PC-3 (cell line): Measurements from ENCODE around the gene PPP2R5D. TPM values are rescaled to one million over a fixed set of nuclear protein-coding genes. Genes with fewer than 3 reads are reported as not detected.
A peak's percentile ranks its signal among the peaks of the same experiment; 100 is the strongest.

Experiments
- ATAC-seq: fragments of 200-7000 bp; cut with Tn5 transposase; 2 replicates; pipeline ENCODE4 v1.9.1; 2020; ENCODE audit warnings: mild to moderate bottlenecking, moderate library complexity
- BruUV-seq: library from RNA; stranded (reverse); fragments of 400-500 nt; replicated peaks from 2 replicates; lab custom pipeline; 2021; lab: Mats Ljungman, UMichigan
- CTCF ChIA-PET: fragments of 300-600 bp; sonication (Branson Sonifier 250); formaldehyde crosslinking; loops from one replicate; lab custom pipeline; 2022; ENCODE audit warnings: antibody characterized with exemption; lab: Charles Lee
- POLR2A ChIA-PET: fragments of 300-600 bp; sonication (Branson Sonifier 250); formaldehyde crosslinking; loops from one replicate; lab custom pipeline; 2022; ENCODE audit warnings: antibody characterized with exemption; ENCODE audit not compliant: unreplicated experiment; lab: Charles Lee
- DNase-seq: peaks from one replicate; pipeline ENCODE4 v3.0.0-alpha.2; 2015
- H2AFZ ChIP-seq: fragments of 300-600 bp; sonication (generic); 2 replicates; pipeline ENCODE4 v1.6.0; 2016; ENCODE audit warnings: antibody characterized with exemption, low read length
- H3F3A ChIP-seq: fragments of 300-600 bp; sonication (generic); one replicate; pipeline ENCODE4 v1.6.0; 2017; ENCODE audit warnings: antibody characterized with exemption, low read length, control low read depth, mild to moderate bottlenecking; ENCODE audit not compliant: unreplicated experiment
- H3K27ac ChIP-seq: fragments of 300-600 bp; sonication (generic); 2 replicates; pipeline ENCODE4 v1.5.1; 2016; ENCODE audit warnings: mild to moderate bottlenecking, low read length
- H3K27me3 ChIP-seq: fragments of 300-600 bp; sonication (generic); 2 replicates; pipeline ENCODE4 v1.6.1; 2016; ENCODE audit warnings: low read length, mixed read lengths
- H3K36me3 ChIP-seq: fragments of 300-600 bp; sonication (generic); 2 replicates; pipeline ENCODE4 v1.6.1; 2016; ENCODE audit warnings: low read depth, mixed run types, low read length, mixed read lengths
- H3K4me1 ChIP-seq: fragments of 300-600 bp; sonication (generic); 2 replicates; pipeline ENCODE4 v1.5.1; 2016; ENCODE audit warnings: low read length; ENCODE audit not compliant: insufficient read depth
- H3K4me2 ChIP-seq: fragments of 300-600 bp; sonication (generic); 2 replicates; pipeline ENCODE4 v1.6.0; 2016; ENCODE audit warnings: low read length
- H3K4me3 ChIP-seq: fragments of 300-600 bp; sonication (generic); 2 replicates; pipeline ENCODE4 v1.5.1; 2016; ENCODE audit warnings: mild to moderate bottlenecking, low read length, mixed read lengths
- H3K79me2 ChIP-seq: fragments of 300-600 bp; sonication (generic); 2 replicates; pipeline ENCODE4 v1.6.1; 2017; ENCODE audit warnings: low read length, mixed read lengths
- H3K9ac ChIP-seq: fragments of 300-600 bp; sonication (generic); 2 replicates; pipeline ENCODE4 v1.6.0; 2016; ENCODE audit warnings: mild to moderate bottlenecking, low read length
- H3K9me2 ChIP-seq: fragments of 300-600 bp; sonication (generic); replicated peaks from 2 replicates; pipeline ENCODE4 v1.6.1; 2016; ENCODE audit warnings: mixed run types, low read length, mixed read lengths
- H3K9me3 ChIP-seq: fragments of 300-600 bp; sonication (generic); 2 replicates; pipeline ENCODE4 v1.6.1; 2016; ENCODE audit warnings: low read length, mixed read lengths
- H4K20me1 ChIP-seq: fragments of 300-600 bp; sonication (generic); 2 replicates; pipeline ENCODE4 v1.6.1; 2016; ENCODE audit warnings: low read length, mixed read lengths
- EZH2 ChIP-seq: fragments of 300-600 bp; sonication (generic); IDR thresholded peaks from one replicate; pipeline ENCODE4 v1.6.1; 2017; ENCODE audit warnings: antibody characterized with exemption, mild to moderate bottlenecking, low read length; ENCODE audit not compliant: unreplicated experiment
- EZH2phosphoT487 ChIP-seq: fragments of 300-600 bp; sonication (generic); IDR thresholded peaks from 2 replicates; pipeline ENCODE4 v1.6.1; 2018; ENCODE audit warnings: mild to moderate bottlenecking, antibody characterized with exemption, low read length, borderline replicate concordance
- intact Hi-C: fragments of 100-400 bp; cut with micrococcal nuclease; formaldehyde crosslinking; loops from 2 replicates; pipeline ENCODE4 v1.9.0; 2023
- total RNA-seq: library from RNA; depleted of rRNA; stranded (reverse); fragments of >200 nt; gene quantifications from 2 replicates; pipeline ENCODE4 v1.2.3, GENCODE V29; 2014
- TF ChIP-seq, protein P1 (sequence below): fragments of 300-600 bp; sonication (generic); conservative IDR thresholded peaks from 2 replicates; pipeline ENCODE4 v1.5.1; 2017; ENCODE audit warnings: antibody characterized with exemption, low read depth, mild to moderate bottlenecking, low read length

PPP2R5D gene
- total RNA-seq, 1 experiment from 2014 or later, result 54.1 TPM

DNA sequence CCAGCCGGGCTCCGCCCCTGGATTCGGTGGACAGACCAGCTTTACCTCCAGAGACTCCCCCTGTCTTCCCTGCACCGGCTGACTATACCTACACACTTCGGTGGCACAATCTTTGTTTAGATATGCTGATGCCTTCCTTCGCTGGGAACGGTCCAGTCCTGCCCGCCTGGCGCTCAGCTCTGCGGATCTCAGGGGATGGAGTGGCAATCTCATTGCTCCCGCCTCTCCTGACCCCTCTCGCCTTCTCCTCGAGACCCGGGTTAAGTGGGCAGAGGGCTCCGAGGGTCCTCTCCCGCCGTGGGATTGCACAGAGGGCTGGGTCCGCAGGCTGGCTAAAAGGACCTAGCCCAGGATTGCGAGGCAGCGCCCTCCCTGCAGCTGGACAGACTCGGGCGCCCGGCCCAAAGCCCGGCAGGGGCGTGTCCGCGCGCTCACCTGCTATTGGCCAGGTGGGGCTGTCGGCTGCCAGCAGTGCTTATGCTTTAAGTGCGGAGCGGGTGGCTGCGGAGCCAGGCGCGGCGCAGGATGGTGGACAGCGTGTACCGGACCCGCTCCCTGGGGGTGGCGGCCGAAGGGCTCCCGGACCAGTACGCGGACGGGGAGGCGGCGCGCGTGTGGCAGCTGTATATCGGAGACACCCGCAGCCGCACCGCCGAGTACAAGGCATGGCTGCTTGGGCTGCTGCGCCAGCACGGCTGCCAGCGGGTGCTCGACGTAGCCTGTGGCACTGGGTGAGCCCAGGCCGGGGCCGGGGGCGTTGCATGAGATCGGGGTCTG lies 23.9 kb upstream of the PPP2R5D start, which contains the start of gene GNMT:
Gene GNMT (plus strand): TSS at position 512 of the 777 bp plus-strand sequence. CDS start 14 bp downstream, at position 526.
- Histone ChIP-seq H3K9me3 (no peaks in the 10 kb centered on the region), H3K4me2 (peak within 1 kb of the TSS; percentile 100), H3K4me3 (peak within 1 kb of the TSS; percentile 79), H3K9me2 (no peaks in the 10 kb centered on the region), H3K36me3 (no peaks in the 10 kb centered on the region; the same call in 1 of the 2 replicates), H3K4me1 (peaks cover 15% of the 10 kb centered on the region; the same call in 1 of the 2 replicates), H3K9ac (peak within 1 kb of the TSS; percentile 24; the same call in 1 of the 2 replicates), H2AFZ (peak within 1 kb of the TSS; percentile 92), H3K79me2 (no peaks in the 10 kb centered on the region), H3K27ac (no peak within 1 kb of the TSS), H4K20me1 (no peaks in the 10 kb centered on the region), H3F3A (no peaks in the 10 kb centered on the region), H3K27me3 (no peaks in the 10 kb centered on the region)
- intact Hi-C loops, result loop anchor here (1.0 kb wide), 1 partner anchor 59 kb away; no protein-coding TSS in a partner anchor
- no TSS peak for BruUV-seq
- ChIA-PET POLR2A (interaction anchor here (0.6 kb wide), 2 partner anchors 18 to 176 kb away, joined by 4 to 6 read pairs; no protein-coding TSS in a partner anchor), CTCF (no interaction called here)
- ATAC-seq (peak; percentile 85), DNase-seq (peak; percentile 74)
- TF ChIP-seq EZH2phosphoT487 (no peak), EZH2 (no peak)
- TF ChIP-seq, protein P1, sequence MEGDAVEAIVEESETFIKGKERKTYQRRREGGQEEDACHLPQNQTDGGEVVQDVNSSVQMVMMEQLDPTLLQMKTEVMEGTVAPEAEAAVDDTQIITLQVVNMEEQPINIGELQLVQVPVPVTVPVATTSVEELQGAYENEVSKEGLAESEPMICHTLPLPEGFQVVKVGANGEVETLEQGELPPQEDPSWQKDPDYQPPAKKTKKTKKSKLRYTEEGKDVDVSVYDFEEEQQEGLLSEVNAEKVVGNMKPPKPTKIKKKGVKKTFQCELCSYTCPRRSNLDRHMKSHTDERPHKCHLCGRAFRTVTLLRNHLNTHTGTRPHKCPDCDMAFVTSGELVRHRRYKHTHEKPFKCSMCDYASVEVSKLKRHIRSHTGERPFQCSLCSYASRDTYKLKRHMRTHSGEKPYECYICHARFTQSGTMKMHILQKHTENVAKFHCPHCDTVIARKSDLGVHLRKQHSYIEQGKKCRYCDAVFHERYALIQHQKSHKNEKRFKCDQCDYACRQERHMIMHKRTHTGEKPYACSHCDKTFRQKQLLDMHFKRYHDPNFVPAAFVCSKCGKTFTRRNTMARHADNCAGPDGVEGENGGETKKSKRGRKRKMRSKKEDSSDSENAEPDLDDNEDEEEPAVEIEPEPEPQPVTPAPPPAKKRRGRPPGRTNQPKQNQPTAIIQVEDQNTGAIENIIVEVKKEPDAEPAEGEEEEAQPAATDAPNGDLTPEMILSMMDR, result no peak

DNA sequence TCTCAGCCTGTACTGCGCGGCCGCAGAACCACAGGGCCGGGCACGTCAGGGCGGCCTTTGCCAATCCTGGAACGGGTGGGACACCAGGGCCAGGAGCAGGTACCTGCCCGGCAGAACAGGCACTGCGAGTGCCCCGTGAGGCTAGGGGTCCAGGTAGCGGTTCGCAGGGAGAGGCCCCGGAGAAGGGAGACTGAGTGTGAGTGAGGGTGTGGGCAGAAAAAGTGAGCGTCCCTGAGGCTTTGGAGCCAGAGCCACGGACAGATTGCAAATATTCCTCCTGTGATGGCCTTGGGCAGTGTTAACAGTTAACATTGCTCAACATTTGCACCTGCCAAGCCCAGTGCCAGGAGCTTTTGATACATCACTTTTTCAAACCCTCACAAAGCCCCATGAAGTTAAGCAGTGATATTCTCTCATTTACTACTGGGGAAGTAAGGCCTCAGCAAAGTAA lies 23.3 kb upstream of the PPP2R5D start:
- POLR2A ChIA-PET, result interaction anchor here (0.6 to 0.8 kb wide), 3 partner anchors 18 to 310 kb away, joined by 5 to 12 read pairs (median 6); no protein-coding TSS in a partner anchor
- Histone ChIP-seq H2AFZ (peak overlapping the region; percentile 92), H3K4me2 (peak overlapping the region; percentile 100)

More for the DNA sequence above, 23.3 kb upstream of the PPP2R5D start:
- Histone ChIP-seq H3K4me1 (peaks cover 15% of the 10 kb centered on the region; the same call in 1 of the 2 replicates), H4K20me1 (no peaks in the 10 kb centered on the region), H3K9ac (no peak overlapping the region), H3K9me3 (no peaks in the 10 kb centered on the region), H3K27me3 (no peaks in the 10 kb centered on the region), H3K4me3 (peak overlapping the region; percentile 79), H3K36me3 (no peaks in the 10 kb centered on the region; the same call in 1 of the 2 replicates), H3K9me2 (no peaks in the 10 kb centered on the region), H3K27ac (no peak overlapping the region), H3K79me2 (no peaks in the 10 kb centered on the region), H3F3A (no peaks in the 10 kb centered on the region)
- BruUV-seq, result TSS peak; percentile 10
- intact Hi-C loops, result no loop called here
- peak; percentile 26 for ATAC-seq
- TF ChIP-seq, protein P1, result no peak
- no peak for TF ChIP-seq EZH2
- no peak for TF ChIP-seq EZH2phosphoT487
- no peak for DNase-seq
- CTCF ChIA-PET, result no interaction called here
